Activated T-cell treated with anti-CD3 and anti-CD28 coated beads for 48 hours (primary cell): ENCODE results near the gene FAM53B.

Experiments
- DNase-seq: peaks from one replicate; pipeline ENCODE4 v3.0.0-alpha.2; 2020; ENCODE audit warnings: low read depth

FAM53B gene

DNA sequence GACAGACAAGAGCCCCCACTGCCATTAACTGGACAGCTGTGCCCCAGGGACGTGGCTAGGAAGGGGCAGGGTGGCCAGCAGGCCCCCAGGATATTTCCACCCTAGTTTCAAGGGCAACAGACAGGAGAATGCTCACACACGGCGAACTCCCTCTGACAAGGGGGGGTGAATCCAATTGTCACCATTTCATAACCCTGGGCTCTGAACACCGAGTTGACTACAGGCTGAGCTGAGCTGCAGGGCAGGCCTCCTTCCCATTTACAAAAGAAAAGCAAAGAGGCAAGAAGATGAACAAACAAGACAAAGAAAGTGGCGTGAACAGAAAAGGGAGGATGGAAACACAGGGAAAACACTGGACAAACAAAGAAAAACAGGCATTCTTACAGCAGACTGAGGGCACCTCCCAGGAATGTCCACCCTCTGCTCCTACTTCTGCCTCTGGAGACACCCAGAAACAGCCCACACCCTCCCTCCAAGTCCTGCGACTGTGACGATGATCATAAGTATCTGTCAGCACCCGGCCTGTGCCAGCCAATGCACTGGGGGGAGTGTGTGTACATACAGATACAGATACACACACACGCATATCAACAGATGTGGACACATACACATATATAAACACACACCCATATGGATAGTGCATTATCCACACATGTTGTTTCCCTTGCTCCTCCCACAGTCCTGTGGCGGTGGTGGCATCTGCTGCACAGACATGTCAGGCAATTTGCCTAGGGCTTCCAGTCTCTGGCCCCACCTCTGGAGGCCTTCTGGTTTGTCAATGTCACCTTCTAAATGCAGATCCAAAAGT lies 66.2 kb downstream of the FAM53B start:
- DNase-seq, result no peak

DNA sequence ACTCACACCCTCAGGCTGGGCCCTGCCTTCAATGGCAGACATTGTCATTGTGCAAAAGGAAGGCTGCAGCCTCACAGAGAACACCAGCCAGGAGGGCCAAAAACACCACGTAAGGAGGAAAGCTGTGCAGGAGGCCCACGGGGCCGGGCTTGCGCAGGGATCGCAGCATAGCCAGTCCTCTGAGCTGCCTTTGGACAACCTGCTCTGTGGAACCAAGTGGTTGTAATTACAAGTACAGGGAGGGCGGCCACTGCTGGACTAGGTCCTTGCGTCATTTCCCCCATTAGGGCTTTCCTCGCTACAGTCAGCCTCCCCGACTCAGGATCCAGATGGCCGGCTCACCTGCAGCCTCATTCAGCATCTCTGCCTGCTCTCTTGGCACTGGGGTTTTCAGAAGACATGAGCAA lies 66.9 kb downstream of the FAM53B start:
- DNase-seq, result no peak

DNA sequence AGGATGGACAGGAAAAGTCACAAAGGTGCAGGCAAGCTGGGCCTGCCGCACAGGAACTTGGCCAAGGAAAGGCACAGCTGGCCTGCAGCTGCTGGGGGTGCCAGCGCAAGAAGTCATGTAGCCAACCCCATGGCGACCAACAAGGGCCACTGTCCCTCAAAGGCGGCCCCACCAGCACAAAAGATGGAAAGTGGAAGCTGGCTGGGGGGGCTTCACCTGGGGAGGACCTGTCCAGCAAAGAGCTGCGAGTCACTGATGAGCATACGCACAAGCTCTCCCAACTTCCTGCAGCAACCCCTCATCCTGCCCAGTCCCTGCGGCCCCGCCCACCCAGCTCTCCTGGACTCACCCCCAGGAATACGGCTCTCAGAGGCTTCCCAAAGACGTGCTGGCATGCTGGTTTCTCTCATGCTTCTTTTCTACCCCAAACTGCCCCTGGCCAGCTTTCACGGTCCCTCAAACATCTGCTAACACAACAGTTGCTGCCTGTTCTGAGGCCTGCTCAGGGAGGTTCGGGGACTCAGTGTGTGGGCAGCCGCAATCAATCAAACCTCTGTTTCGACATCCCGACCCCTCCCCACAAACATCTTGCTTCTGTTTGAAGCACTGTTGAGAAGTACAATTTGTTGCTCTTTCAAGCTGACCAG lies 67.6 kb downstream of the FAM53B start:
- DNase-seq, result no peak

GRCh38 chr10:124675824-124676223 lies 68.4 kb downstream of the FAM53B start:
- no peak for DNase-seq

- no peak for DNase-seq
These were observed 68.9 kb downstream of the FAM53B start for GRCh38 chr10:124675261-124675660.

- DNase-seq, result no peak
These were observed 69.4 kb downstream of the FAM53B start for GRCh38 chr10:124674768-124675222.

GRCh38 chr10:124672181-124672638 lies 72.0 kb downstream of the FAM53B start:
- no peak for DNase-seq

DNA sequence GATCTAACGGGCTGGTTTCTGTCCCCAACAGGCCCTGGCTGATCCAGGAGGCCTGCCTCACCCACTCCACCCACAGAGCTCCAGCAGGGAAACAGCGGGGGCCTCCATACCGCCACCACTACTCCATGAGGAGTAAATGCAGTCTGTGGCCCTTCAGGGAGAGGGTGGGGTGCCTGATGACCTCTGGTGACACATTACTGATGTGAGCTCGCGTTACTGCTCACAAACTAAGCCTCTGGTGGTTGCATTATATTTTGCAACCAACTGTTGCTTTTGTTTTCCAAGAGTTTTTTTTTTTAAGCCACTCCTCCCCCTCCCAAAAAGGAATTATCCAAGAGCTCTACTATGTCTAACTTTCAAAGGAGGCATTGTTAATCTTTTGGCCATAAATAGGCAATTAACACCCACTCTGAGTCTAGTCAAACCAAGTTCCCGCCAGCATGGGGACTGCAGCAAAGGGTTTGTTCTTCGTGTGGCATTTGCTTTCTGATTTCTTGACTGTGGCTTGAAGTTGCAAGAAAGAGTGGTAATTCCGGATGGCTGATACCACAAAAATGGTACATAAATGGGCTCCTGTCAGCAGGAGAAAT lies 72.6 kb downstream of the FAM53B start:
- no peak for DNase-seq

DNA sequence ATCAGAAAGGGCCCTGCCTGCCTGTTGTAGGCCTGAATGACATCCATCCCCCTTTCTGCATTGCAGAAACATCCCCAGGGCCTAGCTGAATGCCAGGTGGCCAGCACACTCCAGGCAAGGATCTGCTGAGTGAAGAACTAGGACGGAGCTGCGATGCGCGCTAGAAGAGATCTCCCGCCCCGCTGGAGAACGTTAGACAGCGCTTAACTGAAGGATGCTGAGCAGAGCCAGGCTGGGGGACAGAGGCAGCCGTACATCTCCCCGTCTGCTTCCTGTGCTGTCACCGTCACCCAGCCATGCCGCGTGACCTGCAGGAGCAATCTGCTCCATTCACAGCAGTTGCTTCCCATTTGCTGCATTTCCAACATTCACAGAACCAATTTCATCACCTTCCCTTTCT lies 73.3 kb downstream of the FAM53B start:
- DNase-seq, result no peak

DNA sequence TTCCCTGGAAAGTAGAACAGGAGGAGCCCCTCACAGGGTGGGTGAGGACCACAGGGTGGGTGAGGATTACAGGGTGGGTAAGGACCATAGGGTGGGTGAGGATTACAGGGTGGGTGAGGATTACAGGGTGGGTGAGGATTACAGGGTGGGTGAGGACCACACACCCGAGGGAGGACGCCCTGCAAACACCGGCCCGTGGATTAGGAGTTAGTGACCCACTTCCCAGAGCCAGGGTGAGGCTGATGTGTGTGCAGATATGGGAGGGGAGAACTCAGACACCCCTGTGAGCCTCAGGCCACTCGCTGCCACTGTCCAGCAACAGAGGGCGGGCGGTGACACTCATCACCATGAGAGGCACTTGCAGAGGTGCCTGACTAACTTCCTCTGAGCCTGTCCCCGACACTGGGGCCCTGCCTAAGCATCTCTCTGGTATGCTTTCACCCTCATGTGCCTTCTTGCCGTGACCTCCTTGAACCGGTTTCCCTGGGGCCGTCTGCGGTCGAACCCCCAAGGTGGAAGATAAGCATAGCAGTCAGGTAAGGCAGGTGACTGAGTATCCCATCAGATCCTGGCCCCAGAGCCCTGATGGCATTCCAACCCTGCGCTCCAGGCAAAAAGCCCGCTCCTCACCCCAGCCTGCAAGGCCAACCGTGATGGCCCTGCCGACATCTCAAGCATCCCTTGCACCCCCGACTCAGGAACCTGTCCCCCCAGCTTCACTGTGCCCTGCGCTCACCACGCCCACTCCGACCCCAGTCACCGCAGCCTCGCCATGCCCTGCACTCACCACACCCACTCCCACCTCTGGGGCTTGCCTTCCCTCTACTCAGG lies 74.1 kb downstream of the FAM53B start:
- DNase-seq, result no peak

DNA sequence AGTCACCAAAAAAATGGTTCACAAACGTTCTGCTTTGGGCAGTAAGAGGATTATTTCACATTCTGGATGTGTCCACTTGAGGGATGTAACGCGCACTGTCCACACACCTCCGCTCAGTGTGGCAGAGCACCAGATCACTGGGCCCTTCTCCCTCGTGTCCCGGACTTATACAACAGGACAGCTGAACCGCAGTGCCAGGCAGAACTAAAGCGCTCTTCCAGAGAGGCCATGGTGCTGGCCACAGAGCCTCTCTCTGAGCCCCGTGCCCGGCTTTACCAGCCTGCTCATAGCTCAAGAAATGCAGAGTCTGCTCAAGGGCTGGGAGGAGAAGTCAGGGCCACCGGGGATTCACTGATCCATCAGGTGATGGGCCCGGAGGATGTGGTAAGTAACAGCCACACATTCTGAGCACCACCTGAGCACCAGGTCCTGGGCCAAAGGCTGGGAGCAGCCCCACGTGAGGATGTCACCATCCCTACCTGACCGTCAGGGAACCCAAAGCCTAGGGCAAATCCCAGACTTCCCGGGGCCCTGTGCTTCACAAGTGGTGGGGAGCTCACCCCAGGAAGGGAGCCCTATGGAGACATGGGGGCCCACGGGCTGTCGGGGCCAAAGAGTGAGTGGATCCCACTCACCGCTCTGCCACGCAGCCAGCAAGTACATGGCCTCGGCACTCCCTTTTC lies 74.9 kb downstream of the FAM53B start:
- DNase-seq, result no peak

- no peak for DNase-seq
These were observed 75.6 kb downstream of the FAM53B start for GRCh38 chr10:124668517-124669051.

DNA sequence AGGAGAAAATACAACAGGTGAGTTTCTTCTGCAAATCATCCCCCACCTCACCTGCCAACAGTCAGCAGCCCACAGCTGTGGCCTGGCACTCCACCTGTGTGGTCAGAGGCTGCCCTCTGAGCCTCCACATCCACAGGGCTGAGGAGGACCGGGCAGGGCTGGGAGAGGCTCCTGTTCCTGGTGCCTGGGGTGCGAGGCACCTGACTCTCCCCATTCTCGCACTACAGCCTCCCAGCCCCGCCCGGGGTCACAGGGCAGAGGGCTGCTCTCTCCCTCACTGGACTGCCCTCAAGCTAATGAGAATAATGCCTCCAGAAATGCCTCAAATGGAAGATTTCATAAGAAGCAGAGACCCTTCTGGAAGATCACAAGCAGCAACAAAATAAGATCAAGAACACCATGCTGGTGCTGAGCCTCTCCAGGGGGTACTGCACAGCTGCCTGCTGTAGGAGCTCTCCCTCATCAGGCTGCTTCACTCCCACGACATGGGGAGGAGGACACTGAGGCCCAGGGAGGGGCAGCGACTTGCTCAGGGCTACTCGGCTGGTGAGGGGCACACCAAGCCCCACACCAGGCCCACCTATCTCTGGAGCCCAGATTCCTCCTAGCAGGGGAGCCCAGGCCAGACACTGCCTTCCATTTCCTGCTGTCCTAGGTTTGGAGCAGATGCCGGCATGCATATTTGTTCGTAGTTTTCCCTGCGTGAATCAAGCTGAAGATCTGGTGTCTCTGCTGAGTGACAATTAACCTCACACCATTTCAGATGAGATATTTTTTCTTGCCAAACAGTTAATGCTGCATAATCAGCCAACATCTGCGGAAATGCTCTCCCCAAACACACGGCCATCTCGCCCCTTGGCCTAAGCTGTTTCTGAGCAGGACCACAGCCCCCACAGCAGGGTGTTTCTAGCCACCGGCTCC lies 76.5 kb downstream of the FAM53B start:
- DNase-seq, result no peak

DNA sequence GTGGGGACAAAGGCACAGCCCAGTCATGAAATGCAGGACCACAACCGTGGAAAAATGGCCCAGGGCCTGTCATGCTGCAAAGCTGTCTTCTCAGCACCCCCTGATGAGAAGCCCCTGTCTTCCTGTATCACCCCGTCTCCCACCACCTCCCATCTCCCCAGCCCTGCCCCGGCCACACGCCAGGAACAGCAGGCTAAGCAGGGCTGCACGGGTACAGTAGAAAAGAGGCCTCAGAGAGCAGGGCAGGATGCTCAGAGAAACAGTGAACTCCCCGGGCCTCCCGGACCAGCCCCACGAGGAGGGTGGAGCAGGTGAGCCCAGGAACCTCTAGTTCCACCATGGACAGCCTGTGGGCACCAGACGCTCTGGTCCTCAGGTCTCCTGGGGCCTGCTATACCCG lies 77.7 kb downstream of the FAM53B start:
- DNase-seq, result no peak

- no peak for DNase-seq
These were observed 78.2 kb downstream of the FAM53B start for GRCh38 chr10:124665980-124666379.

DNA sequence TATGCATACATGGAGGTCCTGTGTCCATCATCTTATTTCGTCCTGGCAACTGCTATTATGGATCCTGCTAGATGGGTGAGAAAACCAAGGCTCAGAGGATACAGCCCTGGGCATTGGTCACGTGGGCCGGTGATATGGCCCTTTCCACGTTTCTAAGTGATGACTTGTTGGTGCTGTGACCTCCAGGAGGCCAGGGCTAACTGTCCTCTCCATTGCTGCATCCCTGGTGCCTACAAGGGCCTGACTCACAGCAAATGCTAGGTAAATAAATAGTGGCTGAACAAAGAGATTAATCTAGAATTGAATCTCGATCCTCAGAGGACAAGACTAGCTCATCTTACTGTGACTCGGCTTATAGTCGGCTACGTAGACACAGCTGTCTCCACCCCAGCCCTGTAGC lies 78.6 kb downstream of the FAM53B start:
- no peak for DNase-seq

DNA sequence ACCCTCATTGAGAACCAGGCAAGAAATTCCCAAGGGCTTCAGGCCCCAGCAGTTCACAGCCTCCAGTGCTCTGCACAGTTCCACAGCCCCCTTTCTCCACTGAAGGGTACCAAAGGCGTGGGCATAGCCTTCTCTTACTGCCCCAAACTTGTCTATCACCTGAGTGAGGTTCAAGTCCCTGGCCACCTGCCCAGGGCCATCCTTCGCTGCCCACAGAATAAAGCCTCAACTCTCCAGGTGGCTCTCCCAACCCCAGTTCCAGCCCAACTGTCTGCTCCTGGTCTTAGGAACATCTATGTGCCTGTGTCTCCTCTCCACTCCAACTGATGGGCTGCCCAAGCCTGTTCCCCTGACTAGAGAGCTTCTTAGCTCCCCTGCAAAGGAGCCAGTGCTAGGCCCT lies 79.1 kb downstream of the FAM53B start:
- DNase-seq, result no peak

DNA sequence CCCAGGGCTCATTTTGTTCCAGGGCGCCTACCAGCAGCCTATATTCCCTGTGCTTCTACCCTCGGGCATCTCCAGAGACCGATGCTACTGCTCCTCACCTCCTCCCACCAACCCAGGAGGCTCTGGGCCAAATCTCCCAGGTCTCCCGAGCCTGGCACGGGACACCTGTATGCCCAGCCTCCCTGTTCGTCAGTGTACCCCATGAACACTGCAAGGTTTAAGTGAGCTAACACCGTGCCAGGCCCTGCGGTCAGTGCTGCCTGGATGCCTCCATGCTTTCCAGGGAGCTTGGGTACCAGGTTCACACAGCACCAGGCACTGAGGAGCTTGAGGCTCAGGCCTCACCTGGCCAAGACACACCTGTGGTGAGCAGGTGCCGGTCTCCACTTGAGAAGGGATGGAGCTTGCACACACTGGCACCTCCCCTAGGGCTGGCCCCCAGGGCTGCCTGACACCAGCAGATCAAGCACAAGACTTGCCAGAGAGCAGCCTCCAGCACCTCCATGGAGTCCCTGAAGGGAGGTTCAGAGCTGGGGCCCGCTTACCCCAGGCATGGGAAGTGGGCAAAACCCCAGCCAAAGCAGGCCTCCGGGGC lies 80.3 kb downstream of the FAM53B start:
- DNase-seq, result no peak

DNA sequence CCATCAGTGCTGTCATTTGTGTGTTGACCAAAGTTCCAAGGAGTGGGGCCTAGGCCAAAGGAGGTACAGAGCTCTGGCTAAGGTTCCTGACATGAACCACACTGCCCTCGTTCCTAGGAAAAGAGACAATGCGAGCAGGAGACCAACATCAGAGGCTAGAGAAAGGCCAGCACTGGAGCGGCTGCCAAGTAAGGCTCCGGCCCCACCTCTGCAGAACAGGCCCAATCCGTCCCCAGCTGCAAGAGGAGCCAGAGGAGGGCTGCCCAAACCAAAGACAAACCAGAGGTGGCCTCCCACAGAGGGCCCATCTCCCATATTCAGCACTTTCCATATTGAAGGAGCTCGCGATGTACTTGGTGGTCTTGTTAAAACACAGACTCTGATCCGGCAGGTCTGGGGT lies 81.0 kb downstream of the FAM53B start:
- DNase-seq, result no peak

DNA sequence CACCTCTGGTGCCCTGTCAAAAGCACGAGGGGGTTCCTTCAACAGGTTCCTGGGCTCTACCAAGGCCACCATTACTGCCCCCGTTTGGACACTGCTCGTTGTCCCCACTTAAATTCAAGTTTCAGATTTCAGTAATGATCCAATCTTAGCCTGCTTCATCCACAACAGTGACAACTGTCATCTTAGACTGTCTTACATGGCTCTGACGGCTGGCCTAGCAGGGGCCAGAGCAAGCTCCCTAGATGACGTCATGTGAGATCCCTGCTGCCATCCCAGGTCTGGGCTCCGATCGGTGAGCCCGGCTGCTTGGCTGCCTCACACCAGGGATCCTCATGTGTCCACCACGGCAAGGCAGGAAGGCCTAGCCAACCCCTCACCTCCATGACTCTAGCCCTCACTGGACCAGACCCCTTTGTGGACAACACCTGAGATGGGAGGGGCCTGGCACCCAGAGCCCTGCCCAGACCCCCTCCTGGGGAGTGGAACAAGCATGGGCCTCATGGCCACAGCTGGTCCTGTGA lies 82.5 kb downstream of the FAM53B start:
- no peak for DNase-seq
